Osteoblast (primary cell): Measurements from ENCODE around the gene MAPK12. TPM values are rescaled to one million over a fixed set of nuclear protein-coding genes. Genes with fewer than 3 reads are reported as not detected.

Source experiments
- DNase-seq: peaks from one replicate; pipeline ENCODE4 v3.0.0; 2011; ENCODE audit warnings: low spot score, mixed read lengths; ENCODE audit not compliant: insufficient read length; ENCODE audit errors: missing footprints
- H2AFZ ChIP-seq: 2 replicates; pipeline ENCODE4 v1.6.0; 2011; ENCODE audit warnings: mild to moderate bottlenecking, low read length
- H3K27ac ChIP-seq: 2 replicates; pipeline ENCODE4 v1.5.1; 2011; ENCODE audit warnings: mild to moderate bottlenecking, low read depth, low read length, moderate library complexity
- H3K27me3 ChIP-seq: 2 replicates; pipeline ENCODE4 v1.6.0; 2012; ENCODE audit warnings: mild to moderate bottlenecking, control low read depth, inconsistent platforms, low read length, moderate library complexity; ENCODE audit not compliant: insufficient read depth
- H3K36me3 ChIP-seq: 2 replicates; pipeline ENCODE4 v1.5.1; 2011; ENCODE audit warnings: mild to moderate bottlenecking, low read length, control low read depth, moderate library complexity; ENCODE audit not compliant: insufficient read depth
- H3K4me1 ChIP-seq: 2 replicates; pipeline ENCODE4 v1.5.1; 2011; ENCODE audit warnings: mild to moderate bottlenecking, low read length, control low read depth, moderate library complexity; ENCODE audit not compliant: insufficient read depth
- H3K4me2 ChIP-seq: 2 replicates; pipeline ENCODE4 v1.6.0; 2011; ENCODE audit warnings: mild to moderate bottlenecking, low read length; ENCODE audit not compliant: insufficient read depth
- H3K4me3 ChIP-seq: fragments of 200-600 bp; sonication (generic); 3 replicates; pipeline ENCODE4 v1.5.1; 2012; ENCODE audit warnings: mild to moderate bottlenecking, low read length, inconsistent platforms; ENCODE audit not compliant: insufficient read depth
- H3K79me2 ChIP-seq: 2 replicates; pipeline ENCODE4 v1.6.0; 2012; ENCODE audit warnings: mild to moderate bottlenecking, low read length, control low read depth, inconsistent platforms; ENCODE audit not compliant: insufficient read depth
- H3K9me3 ChIP-seq: 2 replicates; pipeline ENCODE4 v1.5.1; 2011; ENCODE audit warnings: low read depth, low read length, control low read depth
- H4K20me1 ChIP-seq: 2 replicates; pipeline ENCODE4 v1.6.0; 2012; ENCODE audit warnings: mild to moderate bottlenecking, low read length, control low read depth; ENCODE audit not compliant: insufficient read depth
- CTCF ChIP-seq: IDR thresholded peaks from 2 replicates; pipeline ENCODE4 v1.5.1; 2011; ENCODE audit warnings: mild to moderate bottlenecking, low read depth, low read length, moderate library complexity; ENCODE audit errors: extremely low read depth
- total RNA-seq: library from RNA; depleted of rRNA; stranded (reverse); fragments of >200 nt; gene quantifications from 2 replicates; pipeline ENCODE4 v1.2.3, GENCODE V29; 2012

MAPK12 gene
- total RNA-seq, 1 donor: 34.0 TPM

- Histone ChIP-seq H3K79me2 (peaks cover 42% of the 10 kb centered on the region), H4K20me1 (peaks cover 31% of the 10 kb centered on the region), H3K4me2 (no peak overlapping the region), H3K4me1 (peaks cover 9% of the 10 kb centered on the region), H3K27ac (no peak overlapping the region), H2AFZ (no peak overlapping the region), H3K9me3 (no peaks in the 10 kb centered on the region), H3K4me3 (no peak overlapping the region), H3K36me3 (peaks cover 30% of the 10 kb centered on the region), H3K27me3 (no peaks in the 10 kb centered on the region)
- no peak for DNase-seq
- no peak for TF ChIP-seq CTCF
Measured at GRCh38 chr22:50204571-50204970, 56.9 kb downstream of the MAPK12 start.

- peaks cover 42% of the 10 kb centered on the region for H3K79me2 ChIP-seq
- H3K4me1 ChIP-seq: peaks cover 9% of the 10 kb centered on the region
Measured at GRCh38 chr22:50203288-50203687, 58.2 kb downstream of the MAPK12 start.

More at GRCh38 chr22:50203288-50203687, 58.2 kb downstream of the MAPK12 start:
- no peak overlapping the region for H3K4me2 ChIP-seq
- no peak for DNase-seq
- no peaks in the 10 kb centered on the region for H3K9me3 ChIP-seq
- no peak overlapping the region for H2AFZ ChIP-seq
- no peaks in the 10 kb centered on the region for H3K27me3 ChIP-seq
- H3K27ac ChIP-seq: no peak overlapping the region
- no peak for TF ChIP-seq CTCF
- H4K20me1 ChIP-seq: peaks cover 27% of the 10 kb centered on the region
- H3K36me3 ChIP-seq: peaks cover 30% of the 10 kb centered on the region
- H3K4me3 ChIP-seq: no peak overlapping the region

Other genes starting within 250 kb of the MAPK12 start
- gene IL17REL, start 248.9 kb downstream of the MAPK12 start, total RNA-seq: not detected in 2 replicates
- not detected in 2 replicates for gene TTLL8, start 203.4 kb downstream of the MAPK12 start, total RNA-seq
- gene MLC1, start 176.3 kb downstream of the MAPK12 start, total RNA-seq: under 0.01 and 0.88 TPM in 2 replicates
- 0.36 and 0.59 TPM in 2 replicates for gene MOV10L1, start 171.7 kb downstream of the MAPK12 start, total RNA-seq
- gene PANX2, start 91.0 kb downstream of the MAPK12 start, total RNA-seq: under 0.01 and 0.29 TPM in 2 replicates
- gene TRABD, start 75.8 kb downstream of the MAPK12 start, total RNA-seq: 13.6 and 13.8 TPM in 2 replicates
- 13.0 and 15.6 TPM in 2 replicates for gene SELENOO, start 60.7 kb downstream of the MAPK12 start, total RNA-seq
- gene TUBGCP6, start 16.7 kb downstream of the MAPK12 start, total RNA-seq: 26.5 and 28.2 TPM in 2 replicates
- gene HDAC10, start 10.4 kb downstream of the MAPK12 start, total RNA-seq: 19.2 and 20.6 TPM in 2 replicates
- 2.9 and 6.2 TPM in 2 replicates for gene MAPK11, start 8.7 kb upstream of the MAPK12 start, total RNA-seq
- gene PLXNB2, start 46.0 kb upstream of the MAPK12 start, total RNA-seq: 166 and 209 TPM in 2 replicates
- 5.9 and 6.5 TPM in 2 replicates for gene DENND6B, start 65.3 kb upstream of the MAPK12 start, total RNA-seq
- 51.0 and 61.2 TPM in 2 replicates for gene PPP6R2, start 81.6 kb upstream of the MAPK12 start, total RNA-seq
- gene SBF1, start 213.4 kb upstream of the MAPK12 start, total RNA-seq: 74.3 and 93.0 TPM in 2 replicates
- gene ADM2, start 219.9 kb upstream of the MAPK12 start, total RNA-seq: 9.1 and 9.4 TPM in 2 replicates
- gene MIOX, start 225.2 kb upstream of the MAPK12 start, total RNA-seq: under 0.01 TPM in 1 of 2 replicates, not detected in the other
- gene LMF2, start 246.0 kb upstream of the MAPK12 start, total RNA-seq: 56.8 and 60.7 TPM in 2 replicates
- 24.2 and 27.5 TPM in 2 replicates for gene NCAPH2, start 246.5 kb upstream of the MAPK12 start, total RNA-seq